Omental fat pad (tissue), 4 donors: ENCODE measurements around the gene TACC2. TPM values are rescaled to one million over a fixed set of nuclear protein-coding genes. Genes with fewer than 3 reads are reported as not detected.
A peak's percentile ranks its signal among the peaks of the same experiment; 100 is the strongest.

Source experiments
- ATAC-seq: fragments of 150-250 bp; one replicate; pipeline ENCODE4 v1.9.1; 2016; ENCODE audit warnings: mild to moderate bottlenecking, moderate library complexity; ENCODE audit not compliant: low FRiP score
- DNase-seq: peaks from one replicate; pipeline ENCODE4 v3.0.0-alpha.2; 2019; ENCODE audit warnings: low spot score
- total RNA-seq, 4 donors: library from RNA; depleted of rRNA; stranded (reverse); fragments of >200 nt; gene quantifications; one replicate each; pipeline ENCODE4 v1.1.0, GENCODE V29; 2016
- TF ChIP-seq, protein P1 (sequence below), 3 donors: fragments of 450-650 bp; IDR thresholded peaks; one replicate each; pipeline ENCODE4 v1.5.1; 2016 to 2017; ENCODE audit warnings: antibody characterized with exemption in 3 of 3, mild to moderate bottlenecking in 3 of 3, moderate library complexity in 2 of 3

The TACC2 gene
- total RNA-seq, 4 donors from 2014 or later, result 23.8 to 33.6 (median 29.4) TPM

DNA sequence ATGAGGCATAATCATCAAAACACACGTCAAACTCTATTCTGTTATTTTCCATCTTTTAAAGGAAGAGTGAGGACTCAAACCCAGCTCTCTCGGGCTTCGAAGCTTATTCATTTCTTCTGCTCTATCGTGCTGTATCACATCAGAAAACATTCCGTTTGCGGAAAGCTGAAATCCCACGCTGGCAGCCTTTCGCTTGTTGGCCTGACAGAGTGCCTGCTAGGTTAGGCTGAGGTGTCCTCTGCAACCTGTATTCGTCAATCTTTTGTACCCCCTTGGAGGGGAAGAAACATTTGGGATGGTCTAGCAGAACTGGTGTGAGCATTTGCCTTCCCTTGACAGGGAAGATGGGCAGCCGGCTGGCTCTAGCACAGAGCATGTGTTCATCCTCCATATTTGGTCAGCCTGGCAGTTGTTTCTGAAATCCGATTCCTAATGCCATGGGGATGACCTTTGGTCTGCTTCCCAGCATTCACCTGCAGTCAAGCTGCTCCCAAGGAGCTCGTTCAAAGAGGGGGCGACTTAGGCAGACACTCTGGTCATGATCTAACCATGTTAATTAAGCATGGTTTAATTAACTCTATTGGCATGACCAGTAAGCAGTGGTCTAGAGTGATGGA, 55.2 kb downstream of the TACC2 start:
- ATAC-seq (peak; percentile 50), DNase-seq (no peak)
- TF ChIP-seq, protein P1, sequence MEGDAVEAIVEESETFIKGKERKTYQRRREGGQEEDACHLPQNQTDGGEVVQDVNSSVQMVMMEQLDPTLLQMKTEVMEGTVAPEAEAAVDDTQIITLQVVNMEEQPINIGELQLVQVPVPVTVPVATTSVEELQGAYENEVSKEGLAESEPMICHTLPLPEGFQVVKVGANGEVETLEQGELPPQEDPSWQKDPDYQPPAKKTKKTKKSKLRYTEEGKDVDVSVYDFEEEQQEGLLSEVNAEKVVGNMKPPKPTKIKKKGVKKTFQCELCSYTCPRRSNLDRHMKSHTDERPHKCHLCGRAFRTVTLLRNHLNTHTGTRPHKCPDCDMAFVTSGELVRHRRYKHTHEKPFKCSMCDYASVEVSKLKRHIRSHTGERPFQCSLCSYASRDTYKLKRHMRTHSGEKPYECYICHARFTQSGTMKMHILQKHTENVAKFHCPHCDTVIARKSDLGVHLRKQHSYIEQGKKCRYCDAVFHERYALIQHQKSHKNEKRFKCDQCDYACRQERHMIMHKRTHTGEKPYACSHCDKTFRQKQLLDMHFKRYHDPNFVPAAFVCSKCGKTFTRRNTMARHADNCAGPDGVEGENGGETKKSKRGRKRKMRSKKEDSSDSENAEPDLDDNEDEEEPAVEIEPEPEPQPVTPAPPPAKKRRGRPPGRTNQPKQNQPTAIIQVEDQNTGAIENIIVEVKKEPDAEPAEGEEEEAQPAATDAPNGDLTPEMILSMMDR (IDR thresholded peaks at IDR 0.05), result no peak

DNA sequence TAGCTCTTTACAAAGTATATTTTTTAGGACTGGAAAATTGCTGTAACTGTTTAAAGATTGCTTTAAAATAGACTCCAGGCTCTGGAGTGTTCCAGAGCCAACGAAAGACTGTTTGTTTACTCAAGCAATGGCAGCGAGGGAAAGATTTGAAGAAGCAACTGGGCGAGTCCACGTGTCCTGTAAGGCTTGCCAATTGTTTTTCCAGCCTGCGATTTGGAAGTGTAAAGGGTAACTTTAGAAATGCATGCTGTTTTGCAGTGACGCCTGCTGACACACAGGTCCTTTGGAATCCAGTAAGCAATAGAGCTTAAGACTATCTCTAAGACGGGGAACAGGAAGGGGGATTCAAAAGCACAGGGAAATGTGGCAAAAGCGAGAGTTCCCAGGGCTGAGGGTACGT, 55.8 kb downstream of the TACC2 start:
- TF ChIP-seq, protein P1 (IDR thresholded peaks at IDR 0.05), result no peak
- ATAC-seq (no peak), DNase-seq (no peak)

DNA sequence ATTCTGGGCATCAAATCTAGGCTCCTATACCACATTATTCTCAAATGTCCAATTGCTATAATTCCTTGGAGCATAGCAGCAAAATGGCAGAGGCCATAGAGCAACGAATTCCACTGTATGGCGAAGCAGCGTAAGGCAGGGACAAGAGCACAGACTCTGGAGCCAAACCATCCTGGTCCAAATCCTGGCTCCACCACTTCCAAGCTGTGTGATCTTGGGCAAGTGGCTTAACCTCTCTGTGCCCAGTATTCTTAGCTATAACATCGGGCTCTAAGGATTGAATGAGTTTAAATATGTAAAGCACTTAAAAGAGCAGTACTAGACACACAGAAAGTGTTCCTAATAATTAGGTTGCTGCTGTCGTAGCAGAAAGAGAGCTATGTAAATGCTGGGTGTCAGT, 56.2 kb downstream of the TACC2 start:
- ATAC-seq, result no peak
- no peak for DNase-seq
- TF ChIP-seq, protein P1 (IDR thresholded peaks at IDR 0.05), result no peak

DNA sequence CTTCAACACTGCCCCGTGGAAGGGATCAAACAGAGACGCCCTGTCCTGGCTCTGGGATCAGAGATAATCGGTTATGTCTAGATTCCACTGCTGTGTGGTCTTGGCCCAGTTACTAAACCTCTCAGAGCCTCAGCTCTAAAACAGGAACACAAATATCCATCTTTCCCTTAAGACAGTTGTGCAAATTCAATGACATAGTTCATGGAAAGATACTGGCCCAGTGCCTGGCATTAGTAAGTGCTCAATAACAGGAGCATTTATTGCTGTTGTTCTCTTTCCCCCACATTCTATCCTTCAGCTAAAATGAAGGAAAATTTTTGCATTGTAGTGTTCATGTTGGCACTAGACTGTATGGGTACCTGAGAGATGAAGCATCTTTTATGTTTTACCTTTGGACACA, 58.6 kb downstream of the TACC2 start:
- ATAC-seq (no peak), DNase-seq (no peak)
- TF ChIP-seq, protein P1 (IDR thresholded peaks at IDR 0.05), result no peak

DNA sequence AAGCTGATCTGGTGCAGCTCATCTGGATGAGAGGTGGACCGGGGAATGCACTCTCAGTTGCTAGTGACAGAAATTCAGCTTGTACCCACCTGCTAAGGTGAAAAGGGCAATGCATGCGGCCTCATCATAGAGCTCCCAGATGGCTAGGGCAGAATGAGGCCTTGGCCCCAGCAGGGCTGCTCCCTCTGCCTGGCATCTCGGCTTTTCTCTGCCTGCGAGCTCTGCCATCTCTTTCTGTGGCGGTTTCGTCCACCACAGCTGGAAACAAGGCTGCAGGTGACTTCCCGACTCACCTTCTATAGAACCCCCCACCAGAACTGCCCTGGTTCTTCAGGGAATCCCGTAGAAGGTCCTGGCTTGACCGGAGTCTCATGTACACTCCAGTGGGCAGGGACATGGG, 60.1 kb downstream of the TACC2 start:
- DNase-seq, result no peak
- TF ChIP-seq, protein P1 (IDR thresholded peaks at IDR 0.05), result no peak

DNA sequence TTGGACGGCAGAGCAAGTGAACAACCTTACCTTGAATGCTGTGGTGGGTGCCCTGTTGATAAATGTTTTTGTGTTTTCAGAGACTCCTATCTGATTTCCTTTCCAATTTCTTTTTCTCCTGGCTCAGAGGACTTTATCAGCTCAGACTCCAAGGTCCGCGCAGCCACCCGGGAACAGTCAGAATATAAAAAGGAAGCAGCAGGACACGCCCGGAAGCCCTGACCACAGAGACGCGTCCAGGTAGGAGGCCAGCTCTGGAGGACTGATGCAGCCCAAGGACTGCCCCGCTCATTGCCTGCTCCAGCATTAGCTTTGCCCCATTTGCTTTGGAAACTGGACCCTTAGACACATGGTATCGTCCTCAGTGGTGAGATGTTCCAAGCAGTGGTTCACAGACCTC, 61.3 kb downstream of the TACC2 start:
- DNase-seq, result no peak
- TF ChIP-seq, protein P1 (IDR thresholded peaks at IDR 0.05), result no peak
- no peak for ATAC-seq

More for the DNA sequence above, 60.1 kb downstream of the TACC2 start:
- no peak for ATAC-seq

DNA sequence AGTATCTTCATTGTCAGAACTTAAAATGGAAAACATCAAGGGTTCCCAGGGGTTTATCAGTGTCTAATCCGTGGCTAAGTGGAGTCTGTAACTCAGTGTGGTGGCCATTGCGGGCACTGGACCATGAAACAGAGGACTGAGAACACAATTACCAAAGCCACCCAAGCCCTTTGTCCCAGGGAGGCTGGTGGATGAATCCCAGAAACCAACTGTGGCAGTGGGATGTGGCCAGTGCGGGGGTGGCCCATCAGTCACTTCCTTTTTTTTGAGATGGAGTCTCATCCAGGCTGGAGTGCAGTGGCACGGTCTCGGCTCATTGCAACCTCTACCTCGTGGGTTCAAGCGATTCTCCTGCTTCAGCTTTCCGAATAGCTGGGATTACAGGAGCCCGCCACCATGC, 61.8 kb downstream of the TACC2 start:
- TF ChIP-seq, protein P1 (IDR thresholded peaks at IDR 0.05), result no peak
- no peak for ATAC-seq
- DNase-seq, result no peak
